Pancreas (tissue), 10 donors: ENCODE results near the gene TPTE2. TPM values are rescaled to one million over a fixed set of nuclear protein-coding genes. Genes with fewer than 3 reads are reported as not detected.
A peak's percentile ranks its signal among the peaks of the same experiment; 100 is the strongest.
"Not testable (repeated sequence)": the region's sequence is repeated elsewhere in the genome, so short reads cannot be mapped to it uniquely, and the experiment has no call there.

Experiments
- ATAC-seq, 4 donors: fragments of 200-7000 bp; cut with Tn5 transposase; one replicate each; pipeline versions ENCODE4 v1.8.0 to v1.9.1; 2020; ENCODE audit warnings: mild to moderate bottlenecking in 4 of 4, moderate library complexity in 4 of 4
- DNase-seq, 6 donors: peaks; one replicate each; pipeline ENCODE4 v3.0.0-alpha.2; 2020
- FAIRE-seq: peaks from 2 replicates; lab custom pipeline; 2012; peaks lifted over from hg19 to GRCh38; lab: Jason Lieb, UNC
- H3K27ac ChIP-seq, 4 donors: fragments of 200-600 bp; sonication (generic); 1 replicate in 3 of 4; 2 replicates in 1 of 4; pipeline versions ENCODE4 v1.5.0 to v1.8.0; 2020
- H3K27me3 ChIP-seq, 4 donors: fragments of 200-600 bp; one replicate each; pipeline ENCODE4 v1.8.0; 2021
- H3K36me3 ChIP-seq, 3 donors: fragments of 200-600 bp; sonication (generic) in 1 of 3; one replicate each; pipeline versions ENCODE4 v1.5.0 to v1.8.0; 2020 to 2021
- H3K4me1 ChIP-seq, 3 donors: fragments of 200-600 bp; one replicate each; pipeline ENCODE4 v1.8.0; 2021
- H3K4me3 ChIP-seq, 4 donors: fragments of 200-600 bp; sonication (generic) in 2 of 4; one replicate each; pipeline versions ENCODE4 v1.5.0 to v1.8.0; 2020 to 2021
- H3K9me3 ChIP-seq, 4 donors: fragments of 200-600 bp; one replicate each; pipeline ENCODE4 v1.8.0; 2021
- WGBS, 2 donors: extraction: QIAGEN DNeasy Blood & Tissue Kit; methylation state at CpG; one replicate each; pipeline ENCODE4 v1.1.7; 2013; 5-methylcytosine and 5-hydroxymethylcytosine counted together
- intact Hi-C, 3 donors: fragments of 100-400 bp; cut with DNase I; formaldehyde crosslinking; loops; one replicate each; pipeline versions ENCODE4 v1.11.1 to v1.14.2; 2022
- polyA plus RNA-seq, 2 donors: library from polyadenylated mRNA; stranded (reverse); fragments of 200-250 nt; gene quantifications; one replicate each; pipeline ENCODE4 v1.2.3, GENCODE V29; 2013
- total RNA-seq, 6 donors: library from RNA; stranded (reverse); fragmentation: NEBNext Ultra II Directional in 4 of 6; extraction: Animal tissue kit (Norgen Biotek cat#: 25700) in 4 of 6; gene quantifications; one replicate each; pipeline versions ENCODE4 v1.2.1 to v1.2.4, GENCODE V29; 2021 to 2023
- TF ChIP-seq, protein P1 (sequence below), 4 donors: fragments of 200-600 bp; sonication (generic) in 3 of 4; IDR thresholded peaks; one replicate each; pipeline versions ENCODE4 v1.5.0 to v1.8.0; 2021; ENCODE audit warnings: antibody characterized with exemption in 4 of 4
- donor health status: healthy with polysubstance abuse.
- donor health status: DM: no; HTN: no; CAD: no; lungs with moderate emphysema.
- donor health status: DM: no; HTN: no; CAD: no.
- donor health status: control.
- donor health status: control.
- donor health status: Bipolar disorder and iron deficiency.
- donor health status: DM: yes; HTN: yes; CAD: no.
- donor health status: DM: no; HTN: no; CAD: no.
- donor health status: DM: no; HTN: no; CAD: no.
- donor health status: DM: yes; HTN: yes; CAD: no.

Gene TPTE2
- total and polyA plus RNA-seq, 8 donors: not detected

DNA sequence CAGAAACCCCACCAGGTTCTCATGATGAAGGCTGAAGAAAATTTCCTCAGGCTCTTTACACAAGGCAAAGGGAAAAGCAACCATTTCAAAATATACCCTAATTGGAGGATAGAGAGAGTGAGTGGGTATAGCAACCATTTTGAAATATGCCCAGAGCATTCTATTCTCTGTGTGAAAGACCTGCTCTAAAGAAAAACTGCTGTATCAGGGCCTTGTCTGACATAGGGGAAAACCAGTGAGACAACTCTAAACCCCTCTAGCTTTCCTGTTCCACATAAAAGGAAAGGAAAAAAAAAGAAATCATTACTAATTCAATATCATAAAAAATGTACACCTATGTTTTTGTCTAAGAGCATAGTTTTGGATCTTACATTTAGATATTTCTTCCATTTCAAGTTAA lies 42.3 kb downstream of the TPTE2 start:
- TF ChIP-seq, protein P1, sequence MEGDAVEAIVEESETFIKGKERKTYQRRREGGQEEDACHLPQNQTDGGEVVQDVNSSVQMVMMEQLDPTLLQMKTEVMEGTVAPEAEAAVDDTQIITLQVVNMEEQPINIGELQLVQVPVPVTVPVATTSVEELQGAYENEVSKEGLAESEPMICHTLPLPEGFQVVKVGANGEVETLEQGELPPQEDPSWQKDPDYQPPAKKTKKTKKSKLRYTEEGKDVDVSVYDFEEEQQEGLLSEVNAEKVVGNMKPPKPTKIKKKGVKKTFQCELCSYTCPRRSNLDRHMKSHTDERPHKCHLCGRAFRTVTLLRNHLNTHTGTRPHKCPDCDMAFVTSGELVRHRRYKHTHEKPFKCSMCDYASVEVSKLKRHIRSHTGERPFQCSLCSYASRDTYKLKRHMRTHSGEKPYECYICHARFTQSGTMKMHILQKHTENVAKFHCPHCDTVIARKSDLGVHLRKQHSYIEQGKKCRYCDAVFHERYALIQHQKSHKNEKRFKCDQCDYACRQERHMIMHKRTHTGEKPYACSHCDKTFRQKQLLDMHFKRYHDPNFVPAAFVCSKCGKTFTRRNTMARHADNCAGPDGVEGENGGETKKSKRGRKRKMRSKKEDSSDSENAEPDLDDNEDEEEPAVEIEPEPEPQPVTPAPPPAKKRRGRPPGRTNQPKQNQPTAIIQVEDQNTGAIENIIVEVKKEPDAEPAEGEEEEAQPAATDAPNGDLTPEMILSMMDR (IDR thresholded peaks at IDR 0.05): no peak
- Histone ChIP-seq H3K4me1 (no peaks in the 10 kb centered on the region), H3K27me3 (peaks cover 0 to 4% (median 0%) of the 10 kb centered on the region in 4 donors), H3K4me3 (no peak overlapping the region), H3K27ac (no peak overlapping the region), H3K9me3 (no peaks in the 10 kb centered on the region), H3K36me3 (no peaks in the 10 kb centered on the region)
- DNase-seq (no peak), FAIRE-seq (no peak), ATAC-seq (no peak)
- intact Hi-C loops: no loop called here

DNA sequence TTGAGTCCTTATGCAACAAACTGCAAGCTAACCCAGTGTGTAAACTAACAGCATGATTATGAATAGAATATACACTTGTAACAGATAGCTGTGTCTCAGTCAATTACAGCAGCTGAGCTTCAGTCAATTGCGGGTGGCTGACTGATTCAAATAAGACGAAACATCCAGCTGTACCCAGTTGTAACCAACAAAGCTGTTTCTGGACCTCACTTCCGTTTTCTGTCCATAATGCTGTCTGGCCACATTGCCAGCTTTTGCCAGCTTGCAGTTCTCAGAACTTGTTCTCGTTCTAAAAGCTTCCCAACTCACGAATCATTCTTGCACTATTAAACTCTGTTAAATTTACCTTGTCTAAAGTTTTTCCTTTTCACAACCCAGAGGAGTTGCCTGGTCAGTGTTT lies 53.7 kb downstream of the TPTE2 start:
- ATAC-seq, DNase-seq, intact Hi-C loops, H3K9me3 ChIP-seq, H3K27me3 ChIP-seq, H3K4me1 ChIP-seq, H3K27ac ChIP-seq, H3K4me3 ChIP-seq, H3K36me3 ChIP-seq, FAIRE-seq: not testable (repeated sequence)
- 50 to 62% methylated on average over 5 of the region's 5 CpGs for WGBS, 2 donors

DNA sequence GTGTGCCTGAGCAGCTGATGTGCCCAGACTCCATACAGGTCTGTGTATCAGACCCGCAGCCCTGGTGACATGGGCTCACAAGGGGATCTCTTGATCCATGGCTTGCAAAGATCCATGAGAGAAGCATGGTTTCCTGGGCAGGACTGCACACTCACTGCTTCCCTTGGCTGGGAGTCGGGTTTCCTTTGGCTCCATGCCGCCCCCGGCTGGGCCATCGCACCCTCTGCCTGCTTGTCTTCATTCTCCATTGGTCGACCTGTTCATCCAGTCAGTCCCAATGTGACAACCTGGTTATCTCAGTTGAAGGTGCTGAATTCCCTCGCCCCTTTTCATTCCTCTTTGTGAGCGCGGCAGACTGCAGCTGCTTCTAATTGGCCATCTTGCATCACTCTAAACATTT lies 101.2 kb downstream of the TPTE2 start:
- H3K36me3 ChIP-seq, H3K27me3 ChIP-seq, H3K27ac ChIP-seq, H3K9me3 ChIP-seq, H3K4me3 ChIP-seq, FAIRE-seq, DNase-seq, intact Hi-C loops, H3K4me1 ChIP-seq, ATAC-seq: not testable (repeated sequence)
- WGBS, 2 donors: 48 to 52% methylated on average over 9 of the region's 9 CpGs

DNA sequence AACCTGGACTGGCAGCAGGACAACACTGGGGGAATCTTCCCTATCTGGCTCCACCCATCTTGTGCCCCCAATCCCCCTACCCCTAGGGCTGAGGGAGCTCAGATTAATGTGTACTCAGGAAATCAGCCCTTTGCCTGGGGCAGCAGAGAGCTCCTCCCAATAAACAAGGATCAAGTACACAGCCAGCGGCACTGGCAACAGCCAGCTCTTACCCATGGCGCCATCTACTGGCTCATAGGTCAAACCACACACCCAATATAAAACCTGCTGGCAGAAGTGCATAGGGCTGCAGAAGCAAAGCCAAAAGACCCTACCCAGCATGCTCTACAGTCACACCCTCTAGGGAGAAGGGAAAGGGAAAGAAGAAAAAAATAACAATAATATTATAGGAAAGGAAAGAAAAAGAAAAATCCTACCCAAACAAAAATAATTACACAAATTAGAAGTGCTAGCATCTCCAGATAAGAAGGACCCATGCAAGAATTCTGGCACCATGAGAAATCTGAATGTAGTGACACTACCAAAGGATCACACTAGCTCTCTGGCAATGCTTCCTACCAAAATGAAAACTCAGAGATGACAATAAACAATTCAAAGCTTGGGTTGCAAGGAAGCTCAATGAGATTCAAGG lies 122.2 kb downstream of the TPTE2 start:
- DNase-seq: peak in 5 of 6 donors; percentile 13 to 70 (median 41)
- intact Hi-C loops, ATAC-seq, H3K4me3 ChIP-seq, H3K36me3 ChIP-seq, H3K4me1 ChIP-seq, H3K27ac ChIP-seq, H3K9me3 ChIP-seq, FAIRE-seq, H3K27me3 ChIP-seq: not testable (repeated sequence)
- TF ChIP-seq, protein P1 (IDR thresholded peaks at IDR 0.05): peak in 2 of 4 donors; percentile 8 to 14
- WGBS, 2 donors: 2 to 14% methylated on average over 2 of the region's 2 CpGs

DNA sequence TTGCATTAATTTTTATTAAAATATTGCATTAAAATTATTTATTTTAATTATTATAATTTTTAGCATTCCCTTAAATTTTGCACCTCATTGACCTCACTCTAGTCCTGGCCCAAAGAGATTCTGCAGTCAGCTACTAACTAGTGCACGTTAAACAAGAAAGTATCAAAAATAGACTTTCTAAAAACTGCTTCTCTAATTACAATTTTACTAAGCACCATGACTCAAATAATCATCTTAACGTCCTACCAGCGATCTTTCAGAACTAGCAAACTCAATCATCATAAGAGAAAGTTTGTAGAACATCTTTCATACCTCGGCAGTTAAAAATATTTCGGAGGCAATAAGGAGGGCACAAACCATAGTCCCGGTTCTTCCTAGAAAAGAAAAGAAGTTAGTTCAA lies 123.6 kb downstream of the TPTE2 start:
- DNase-seq, H3K27ac ChIP-seq, intact Hi-C loops, H3K4me3 ChIP-seq, ATAC-seq, H3K27me3 ChIP-seq, H3K36me3 ChIP-seq, H3K9me3 ChIP-seq, H3K4me1 ChIP-seq, FAIRE-seq: not testable (repeated sequence)
- 54 to 67% methylated on average over 6 of the region's 6 CpGs for WGBS, 2 donors

DNA sequence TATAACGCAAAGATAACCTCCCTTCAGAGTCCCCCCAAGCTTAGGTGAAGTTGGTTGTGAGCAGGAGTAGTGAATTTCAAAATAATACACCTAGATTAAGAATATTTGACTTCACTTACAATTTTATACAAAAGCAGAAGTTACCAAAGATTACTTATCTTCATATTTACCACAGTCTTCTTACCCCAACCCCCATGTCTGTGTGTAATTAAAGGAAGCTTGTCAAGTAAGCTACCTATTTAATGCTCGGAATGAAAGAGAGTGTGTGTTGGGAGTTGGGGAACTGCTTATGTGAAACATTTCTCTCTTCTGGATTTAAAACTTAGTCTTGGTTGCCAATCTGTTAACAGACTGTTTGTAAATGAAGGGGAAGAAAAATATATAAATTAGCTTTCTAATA lies 139.1 kb downstream of the TPTE2 start:
- intact Hi-C loops, FAIRE-seq, DNase-seq: not testable (repeated sequence)

DNA sequence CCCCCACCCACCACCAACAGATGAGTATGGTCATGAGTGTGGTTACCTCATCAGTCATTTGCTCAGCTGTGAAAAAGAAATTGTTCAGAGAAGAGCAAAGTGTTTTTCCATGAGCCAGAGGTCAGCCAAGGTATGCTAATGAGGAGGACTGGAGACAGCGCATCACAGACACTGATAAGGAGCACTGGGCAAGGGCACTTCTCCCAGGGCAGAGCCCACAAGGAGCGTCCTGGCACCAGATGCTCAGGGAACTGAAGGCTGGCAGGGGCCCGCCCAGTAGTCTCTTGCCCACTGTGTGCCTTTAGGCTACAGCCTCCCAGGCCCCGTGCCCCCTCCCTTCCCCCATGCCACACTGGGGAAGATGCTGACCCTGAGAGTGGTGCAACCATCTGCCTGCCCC lies 148.8 kb downstream of the TPTE2 start:
- FAIRE-seq, H3K4me3 ChIP-seq, intact Hi-C loops, H3K27me3 ChIP-seq, H3K36me3 ChIP-seq, ATAC-seq, H3K4me1 ChIP-seq, H3K9me3 ChIP-seq, H3K27ac ChIP-seq: not testable (repeated sequence)
- WGBS, 2 donors: 59 to 63% methylated on average over 4 of the region's 4 CpGs
- peak in 1 of 6 donors; percentile 41 for DNase-seq

More for the DNA sequence above, 139.1 kb downstream of the TPTE2 start:
- H3K4me1 ChIP-seq, H3K27ac ChIP-seq, H3K9me3 ChIP-seq, ATAC-seq, H3K4me3 ChIP-seq, H3K27me3 ChIP-seq, H3K36me3 ChIP-seq: not testable (repeated sequence)
- WGBS, 2 donors: 46 to 60% methylated on average over 2 of the region's 2 CpGs

DNA sequence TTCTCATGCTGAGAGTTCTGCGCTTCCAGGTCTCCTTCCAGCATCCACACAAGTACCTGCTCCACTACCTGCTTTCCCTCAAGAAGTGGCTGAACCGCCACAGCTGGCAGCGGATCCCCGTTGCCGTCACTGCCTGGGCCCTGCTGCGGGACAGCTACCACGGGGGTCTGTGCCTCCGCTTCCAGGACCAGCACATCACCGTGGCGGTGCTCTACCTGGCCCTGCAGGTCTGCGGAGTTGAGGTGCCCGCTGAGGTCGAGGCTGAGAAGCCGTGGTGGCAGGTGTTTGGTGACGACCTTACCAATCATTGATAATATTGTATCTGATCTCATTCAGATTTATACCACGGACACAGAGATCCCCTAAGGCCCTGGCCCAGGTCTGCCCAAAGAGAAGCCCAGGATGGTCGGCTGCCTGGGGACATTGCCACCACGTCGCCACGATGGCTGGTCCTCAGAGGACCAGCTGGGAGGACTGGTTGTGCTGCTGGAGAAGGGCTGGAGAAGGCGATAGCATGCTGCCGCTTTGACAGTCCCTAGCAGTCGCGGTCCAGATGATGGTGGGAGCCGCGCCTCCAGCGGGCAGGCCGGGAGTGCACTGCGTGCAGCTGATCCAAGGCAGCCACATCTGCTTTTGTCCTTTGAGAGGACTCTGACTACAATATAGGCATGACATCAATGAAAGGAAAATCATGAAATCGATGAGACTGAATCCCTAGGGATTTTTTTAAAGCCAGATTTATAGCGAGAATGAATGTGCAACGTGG lies 178.4 kb downstream of the TPTE2 start:
- H3K4me3 ChIP-seq, DNase-seq, H3K4me1 ChIP-seq, H3K27ac ChIP-seq, H3K27me3 ChIP-seq, H3K9me3 ChIP-seq, FAIRE-seq, ATAC-seq, H3K36me3 ChIP-seq, intact Hi-C loops: not testable (repeated sequence)
- 70 to 79% methylated on average over 32 of the region's 32 CpGs for WGBS, 2 donors
